GM12891 (cell line): Measurements from ENCODE around the gene VSTM2B.

Experiments
- PAX5 ChIP-seq: IDR thresholded peaks from 2 replicates; pipeline ENCODE4 v1.6.1; 2011; ENCODE audit warnings: low read length, moderate library complexity, mild to moderate bottlenecking; ENCODE audit not compliant: insufficient read depth, severe bottlenecking
- POLR2A ChIP-seq: IDR thresholded peaks from 2 replicates; pipeline ENCODE4 v1.6.1; 2011; ENCODE audit warnings: low read depth, low read length, control low read depth
- POLR2AphosphoS5 ChIP-seq: IDR thresholded peaks from 2 replicates; pipeline ENCODE4 v1.6.1; 2011; ENCODE audit warnings: low read depth, low read length, control low read depth
- POU2F2 ChIP-seq: IDR thresholded peaks from 2 replicates; pipeline ENCODE4 v1.6.1; 2011; ENCODE audit warnings: low read depth, mild to moderate bottlenecking, control low read depth, low read length, moderate library complexity
- SPI1 ChIP-seq: IDR thresholded peaks from 2 replicates; pipeline ENCODE4 v1.6.1; 2011; ENCODE audit warnings: low read depth, low read length, control low read depth
- TAF1 ChIP-seq: IDR thresholded peaks from 2 replicates; pipeline ENCODE4 v1.6.1; 2011; ENCODE audit warnings: low read depth, low read length, control low read depth

GRCh38 chr19:29480507-29480906 lies 45.3 kb upstream of the VSTM2B start:
- TF ChIP-seq POLR2AphosphoS5 (no peak), TAF1 (no peak), POLR2A (no peak), PAX5 (no peak), POU2F2 (no peak), SPI1 (no peak)
